Mucosa of rectum (tissue), 2 donors: Measurements from ENCODE around the gene TUBB2A.

ENCODE experiments used
- H3K27ac ChIP-seq, 2 donors: one replicate each; pipeline ENCODE4 v1.7.0; 2013; ENCODE audit warnings: inconsistent platforms in 2 of 2, low read depth in 2 of 2, low read length in 2 of 2
- H3K27me3 ChIP-seq, 2 donors: one replicate each; pipeline ENCODE4 v1.7.0; 2013; ENCODE audit warnings: low read length in 2 of 2; ENCODE audit not compliant: control insufficient read depth in 2 of 2, insufficient read depth in 2 of 2
- H3K36me3 ChIP-seq, 2 donors: one replicate each; pipeline ENCODE4 v1.7.0; 2013; ENCODE audit warnings: low read length in 2 of 2; ENCODE audit not compliant: control insufficient read depth in 2 of 2, insufficient read depth in 2 of 2
- H3K4me1 ChIP-seq, 2 donors: one replicate each; pipeline ENCODE4 v1.7.0; 2013; ENCODE audit warnings: low read length in 2 of 2, mild to moderate bottlenecking in 1 of 2; ENCODE audit not compliant: control insufficient read depth in 2 of 2, insufficient read depth in 2 of 2
- H3K4me3 ChIP-seq, 2 donors: one replicate each; pipeline ENCODE4 v1.7.0; 2013; ENCODE audit warnings: low read length in 2 of 2
- H3K9ac ChIP-seq, 2 donors: one replicate each; pipeline ENCODE4 v1.7.0; 2013; ENCODE audit warnings: low read length in 2 of 2, low read depth in 1 of 2, mild to moderate bottlenecking in 1 of 2
- H3K9me3 ChIP-seq, 2 donors: one replicate each; pipeline ENCODE4 v1.7.0; 2013; ENCODE audit warnings: low read length in 2 of 2; ENCODE audit not compliant: control insufficient read depth in 2 of 2
- donor health status: healthy.
- donor health status: Normal muscosa, but diverticular disease.

The TUBB2A gene

GRCh38 chr6:3122823-3123182 lies 34.5 kb downstream of the TUBB2A start:
- Histone ChIP-seq H3K27ac (no peak overlapping the region), H3K4me1 (peaks cover 7 to 10% of the 10 kb centered on the region in 2 donors), H3K36me3 (no peaks in the 10 kb centered on the region), H3K9ac (no peak overlapping the region), H3K27me3 (no peaks in the 10 kb centered on the region), H3K4me3 (no peak overlapping the region), H3K9me3 (no peaks in the 10 kb centered on the region)

- no peak overlapping the region for H3K4me3 ChIP-seq
- H3K27me3 ChIP-seq = no peaks in the 10 kb centered on the region
- H3K9ac ChIP-seq = no peak overlapping the region
- H3K9me3 ChIP-seq = no peaks in the 10 kb centered on the region
- H3K27ac ChIP-seq = no peak overlapping the region
- no peaks in the 10 kb centered on the region for H3K36me3 ChIP-seq
- peaks cover 7 to 12% of the 10 kb centered on the region in 2 donors for H3K4me1 ChIP-seq
Observed at GRCh38 chr6:3120765-3121089, 36.6 kb downstream of the TUBB2A start.

GRCh38 chr6:3119040-3119723 lies 38.2 kb downstream of the TUBB2A start:
- peaks cover 10 to 11% of the 10 kb centered on the region in 2 donors for H3K36me3 ChIP-seq
- H3K27me3 ChIP-seq = no peaks in the 10 kb centered on the region
- no peaks in the 10 kb centered on the region for H3K9me3 ChIP-seq
- peak overlapping the region; percentile 94 to 98 for H3K27ac ChIP-seq
- H3K4me1 ChIP-seq = peaks cover 7 to 12% of the 10 kb centered on the region in 2 donors
- peak overlapping the region; percentile 81 to 86 for H3K9ac ChIP-seq
- H3K4me3 ChIP-seq = peak overlapping the region; percentile 79 to 85

GRCh38 chr6:3118353-3119039 lies 38.8 kb downstream of the TUBB2A start, which contains the start of gene BPHL:
TSS of gene BPHL (plus strand) at chr6:3118711. CDS start at chr6:3118741, 30 bp downstream.
- Histone ChIP-seq H3K9ac (peak within 1 kb of the TSS; percentile 81 to 86), H3K4me1 (peaks cover 7 to 12% of the 10 kb centered on the region in 2 donors), H3K4me3 (peak within 1 kb of the TSS; percentile 79 to 85), H3K9me3 (no peaks in the 10 kb centered on the region), H3K27me3 (no peaks in the 10 kb centered on the region), H3K27ac (peak within 1 kb of the TSS; percentile 94 to 98), H3K36me3 (peaks cover 17 to 18% of the 10 kb centered on the region in 2 donors)

GRCh38 chr6:3117912-3118352 lies 39.4 kb downstream of the TUBB2A start:
- Histone ChIP-seq H3K27ac (peak overlapping the region; percentile 94 to 98), H3K9ac (peak overlapping the region; percentile 71 to 86), H3K4me3 (peak overlapping the region; percentile 79 to 85), H3K36me3 (peaks cover 19 to 24% of the 10 kb centered on the region in 2 donors), H3K4me1 (peaks cover 7 to 12% of the 10 kb centered on the region in 2 donors), H3K27me3 (no peaks in the 10 kb centered on the region), H3K9me3 (no peaks in the 10 kb centered on the region)

- Histone ChIP-seq H3K9me3 (no peaks in the 10 kb centered on the region), H3K4me1 (peaks cover 4 to 10% of the 10 kb centered on the region in 2 donors), H3K27ac (no peak overlapping the region), H3K4me3 (no peak overlapping the region), H3K36me3 (peaks cover 35 to 38% of the 10 kb centered on the region in 2 donors), H3K27me3 (no peaks in the 10 kb centered on the region), H3K9ac (no peak overlapping the region)
Observed at GRCh38 chr6:3114377-3114776, 43.0 kb downstream of the TUBB2A start.

- H3K4me3 ChIP-seq = no peak overlapping the region
- no peak overlapping the region for H3K27ac ChIP-seq
- H3K27me3 ChIP-seq = no peaks in the 10 kb centered on the region
- no peaks in the 10 kb centered on the region for H3K9me3 ChIP-seq
- peaks cover 58 to 69% of the 10 kb centered on the region in 2 donors for H3K36me3 ChIP-seq
- no peak overlapping the region for H3K9ac ChIP-seq
- H3K4me1 ChIP-seq = no peaks in the 10 kb centered on the region
Observed at GRCh38 chr6:3109761-3110160, 47.6 kb downstream of the TUBB2A start.

- Histone ChIP-seq H3K36me3 (peaks cover 60 to 69% of the 10 kb centered on the region in 2 donors), H3K27ac (no peak overlapping the region), H3K27me3 (no peaks in the 10 kb centered on the region), H3K9me3 (no peaks in the 10 kb centered on the region), H3K4me3 (no peak overlapping the region), H3K9ac (no peak overlapping the region), H3K4me1 (no peaks in the 10 kb centered on the region)
Observed at GRCh38 chr6:3108746-3109414, 48.5 kb downstream of the TUBB2A start.
